ENCODE results near the gene INTS7. TPM values are rescaled to one million over a fixed set of nuclear protein-coding genes. Genes with fewer than 3 reads are reported as not detected.

Gene INTS7
- polyA plus RNA-seq, 3 donors: 6.1 to 10.7 (median 7.6) TPM

DNA sequence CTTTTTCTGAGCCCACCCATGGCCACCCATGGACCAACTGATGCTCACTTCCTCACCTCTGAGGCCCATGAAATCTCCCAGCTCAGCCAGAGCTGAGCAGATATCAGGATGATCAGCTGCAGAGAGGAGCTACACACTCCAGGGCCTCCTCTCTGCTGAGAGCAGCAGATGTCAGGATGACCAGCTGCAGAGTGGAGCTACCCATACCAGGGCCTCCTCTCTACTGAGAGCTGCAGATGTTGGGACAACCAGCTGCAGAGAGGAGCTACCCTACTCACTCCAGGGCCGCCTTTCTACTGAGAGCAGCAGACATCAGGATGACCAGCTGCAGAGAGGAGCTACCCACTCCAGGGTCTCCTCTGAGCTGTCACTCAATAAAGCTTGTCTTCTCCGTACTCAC is 133.4 kb downstream of the INTS7 start:
- no peak overlapping the region for H3K9ac ChIP-seq (ENCODE audit: insufficient read depth, low read length, poor library complexity, severe bottlenecking)
- H3K36me3 Mint-ChIP-seq: peaks cover 2% of the 10 kb centered on the region in 2 donors
- H3K9me3 ChIP-seq (replicated peaks in 1 of 2; ENCODE audit: control insufficient read depth in 1 of 2, insufficient read depth in 1 of 2, low read length in 2 of 2): peaks cover 0 to 17% of the 10 kb centered on the region in 2 donors
- H3K9me3 Mint-ChIP-seq: peaks cover 0 to 17% (median 8%) of the 10 kb centered on the region in 7 donors
- H2AFZ ChIP-seq (ENCODE audit: insufficient read depth, low read depth, low read length, poor library complexity, severe bottlenecking): no peak overlapping the region
- DNase-seq: no peak
- no peaks in the 10 kb centered on the region for H4K20me1 ChIP-seq (ENCODE audit: insufficient read depth, low read length)
- 100% methylated on average over 2 of the region's 2 CpGs for WGBS (ENCODE audit: insufficient coverage)
- intact Hi-C loops (cut with micrococcal nuclease): no loop called here
- H3K79me2 ChIP-seq (ENCODE audit: insufficient read depth, low read length): no peaks in the 10 kb centered on the region
- TF ChIP-seq, protein P1, sequence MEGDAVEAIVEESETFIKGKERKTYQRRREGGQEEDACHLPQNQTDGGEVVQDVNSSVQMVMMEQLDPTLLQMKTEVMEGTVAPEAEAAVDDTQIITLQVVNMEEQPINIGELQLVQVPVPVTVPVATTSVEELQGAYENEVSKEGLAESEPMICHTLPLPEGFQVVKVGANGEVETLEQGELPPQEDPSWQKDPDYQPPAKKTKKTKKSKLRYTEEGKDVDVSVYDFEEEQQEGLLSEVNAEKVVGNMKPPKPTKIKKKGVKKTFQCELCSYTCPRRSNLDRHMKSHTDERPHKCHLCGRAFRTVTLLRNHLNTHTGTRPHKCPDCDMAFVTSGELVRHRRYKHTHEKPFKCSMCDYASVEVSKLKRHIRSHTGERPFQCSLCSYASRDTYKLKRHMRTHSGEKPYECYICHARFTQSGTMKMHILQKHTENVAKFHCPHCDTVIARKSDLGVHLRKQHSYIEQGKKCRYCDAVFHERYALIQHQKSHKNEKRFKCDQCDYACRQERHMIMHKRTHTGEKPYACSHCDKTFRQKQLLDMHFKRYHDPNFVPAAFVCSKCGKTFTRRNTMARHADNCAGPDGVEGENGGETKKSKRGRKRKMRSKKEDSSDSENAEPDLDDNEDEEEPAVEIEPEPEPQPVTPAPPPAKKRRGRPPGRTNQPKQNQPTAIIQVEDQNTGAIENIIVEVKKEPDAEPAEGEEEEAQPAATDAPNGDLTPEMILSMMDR (IDR thresholded peaks at IDR 0.05): no peak
- no peaks in the 10 kb centered on the region for H3K36me3 ChIP-seq (replicated peaks in 1 of 2; ENCODE audit: control insufficient read depth in 1 of 2, insufficient read depth in 2 of 2, low read length in 2 of 2)
- no peak overlapping the region for H3K4me2 ChIP-seq (replicated peaks; ENCODE audit: extremely low read depth, low read length, poor library complexity, severe bottlenecking)
- no peaks in the 10 kb centered on the region for H3K4me1 ChIP-seq (ENCODE audit: control insufficient read depth in 1 of 2, insufficient read depth in 2 of 2, low read length in 2 of 2)
- H3K27me3 ChIP-seq (ENCODE audit: control insufficient read depth in 2 of 2, insufficient read depth in 2 of 2, low read length in 2 of 2): no peaks in the 10 kb centered on the region
- H3K27me3 Mint-ChIP-seq (ENCODE audit: low read depth in 3 of 3): no peaks in the 10 kb centered on the region
- H3K27ac ChIP-seq (ENCODE audit: low read depth in 1 of 2, low read length in 2 of 2): no peak overlapping the region
- no peak overlapping the region for H3K27ac Mint-ChIP-seq
- peaks cover 6% of the 10 kb centered on the region for H3K4me1 Mint-ChIP-seq
- no peak overlapping the region for H3K4me3 Mint-ChIP-seq
- no peak overlapping the region for H3K4me3 ChIP-seq (replicated peaks in 1 of 3; ENCODE audit: low read depth in 2 of 3, low read length in 3 of 3)

DNA sequence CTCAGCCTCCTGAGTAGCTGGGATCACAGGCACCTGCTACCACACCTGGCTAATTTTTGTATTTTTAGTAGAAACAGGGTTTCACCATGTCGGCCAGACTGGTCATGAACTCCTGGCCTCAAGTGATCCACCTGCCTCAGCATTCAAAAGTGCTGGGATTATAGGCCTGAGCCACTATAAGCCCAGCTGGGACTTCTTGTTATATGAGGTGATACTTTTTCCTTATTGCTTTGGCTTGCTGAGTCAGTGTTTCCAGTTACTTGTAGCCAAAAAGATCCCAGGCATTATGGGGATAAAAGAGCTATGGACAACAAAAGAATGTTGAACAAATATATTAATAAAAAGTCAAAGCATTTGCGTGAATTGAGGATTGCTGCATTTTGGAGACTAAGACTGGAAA is 134.9 kb downstream of the INTS7 start:
- peaks cover 9% of the 10 kb centered on the region for H3K4me1 Mint-ChIP-seq
- 100% methylated on average over 1 of the region's 2 CpGs for WGBS (ENCODE audit: insufficient coverage)
- no peak overlapping the region for H3K4me3 ChIP-seq (replicated peaks in 1 of 3; ENCODE audit: low read depth in 2 of 3, low read length in 3 of 3)
- intact Hi-C loops (cut with micrococcal nuclease): no loop called here
- no peaks in the 10 kb centered on the region for H3K27me3 Mint-ChIP-seq (ENCODE audit: low read depth in 3 of 3)
- no peaks in the 10 kb centered on the region for H3K36me3 ChIP-seq (replicated peaks in 1 of 2; ENCODE audit: control insufficient read depth in 1 of 2, insufficient read depth in 2 of 2, low read length in 2 of 2)
- no peak overlapping the region for H3K4me3 Mint-ChIP-seq
- H3K4me1 ChIP-seq (ENCODE audit: control insufficient read depth in 1 of 2, insufficient read depth in 2 of 2, low read length in 2 of 2): peaks cover under 1 to 1% of the 10 kb centered on the region in 2 donors
- DNase-seq: no peak
- H3K9ac ChIP-seq (ENCODE audit: insufficient read depth, low read length, poor library complexity, severe bottlenecking): no peak overlapping the region
- H3K27ac ChIP-seq (ENCODE audit: low read depth in 1 of 2, low read length in 2 of 2): no peak overlapping the region
- H3K9me3 Mint-ChIP-seq: peaks cover 0 to 17% (median 8%) of the 10 kb centered on the region in 7 donors
- TF ChIP-seq, protein P1 (IDR thresholded peaks at IDR 0.05): no peak
- H3K27me3 ChIP-seq (ENCODE audit: control insufficient read depth in 2 of 2, insufficient read depth in 2 of 2, low read length in 2 of 2): no peaks in the 10 kb centered on the region
- H3K79me2 ChIP-seq (ENCODE audit: insufficient read depth, low read length): no peaks in the 10 kb centered on the region
- H3K36me3 Mint-ChIP-seq: peaks cover 2% of the 10 kb centered on the region in 2 donors
- H3K4me2 ChIP-seq (replicated peaks; ENCODE audit: extremely low read depth, low read length, poor library complexity, severe bottlenecking): no peak overlapping the region
- H2AFZ ChIP-seq (ENCODE audit: insufficient read depth, low read depth, low read length, poor library complexity, severe bottlenecking): no peak overlapping the region
- no peaks in the 10 kb centered on the region for H4K20me1 ChIP-seq (ENCODE audit: insufficient read depth, low read length)
- peaks cover 0 to 17% of the 10 kb centered on the region in 2 donors for H3K9me3 ChIP-seq (replicated peaks in 1 of 2; ENCODE audit: control insufficient read depth in 1 of 2, insufficient read depth in 1 of 2, low read length in 2 of 2)
- no peak overlapping the region for H3K27ac Mint-ChIP-seq

Data from CD14-positive monocyte (primary cell).